Measurements from ENCODE around the gene DOHH.

Gene DOHH

GRCh38 chr19:3479834-3480215 is 20.6 kb downstream of the DOHH start:
- Histone ChIP-seq H3K4me3 (ENCODE audit: low read depth in 1 of 2, low read length in 2 of 2) (no peak overlapping the region), H3K36me3 (ENCODE audit: control insufficient read depth in 1 of 2, insufficient read depth in 2 of 2, low read length in 2 of 2) (no peaks in the 10 kb centered on the region), H3K27me3 (ENCODE audit: low read depth, low read length) (no peaks in the 10 kb centered on the region), H3K4me1 (ENCODE audit: control insufficient read depth in 1 of 2, insufficient read depth in 2 of 2, low read length in 2 of 2) (peaks cover 0 to 4% of the 10 kb centered on the region in 2 donors), H3K27ac (ENCODE audit: low read length) (no peak overlapping the region), H3K9me3 (ENCODE audit: control insufficient read depth in 1 of 2, low read length in 2 of 2) (no peaks in the 10 kb centered on the region)

GRCh38 chr19:3479177-3479833 is 21.2 kb downstream of the DOHH start:
- no peaks in the 10 kb centered on the region for H3K27me3 ChIP-seq (ENCODE audit: low read depth, low read length)
- H3K4me3 ChIP-seq (ENCODE audit: low read depth in 1 of 2, low read length in 2 of 2): no peak overlapping the region
- no peak overlapping the region for H3K27ac ChIP-seq (ENCODE audit: low read length)

GRCh38 chr19:3478409-3479176 is 21.9 kb downstream of the DOHH start:
- Histone ChIP-seq H3K4me1 (ENCODE audit: control insufficient read depth in 1 of 2, insufficient read depth in 2 of 2, low read length in 2 of 2) (peaks cover 0 to 4% of the 10 kb centered on the region in 2 donors), H3K36me3 (ENCODE audit: control insufficient read depth in 1 of 2, insufficient read depth in 2 of 2, low read length in 2 of 2) (no peaks in the 10 kb centered on the region), H3K27ac (ENCODE audit: low read length) (no peak overlapping the region), H3K4me3 (ENCODE audit: low read depth in 1 of 2, low read length in 2 of 2) (no peak overlapping the region), H3K9me3 (ENCODE audit: control insufficient read depth in 1 of 2, low read length in 2 of 2) (no peaks in the 10 kb centered on the region), H3K27me3 (ENCODE audit: low read depth, low read length) (no peaks in the 10 kb centered on the region)

More at GRCh38 chr19:3479177-3479833, 21.2 kb downstream of the DOHH start:
- H3K36me3 ChIP-seq (ENCODE audit: control insufficient read depth in 1 of 2, insufficient read depth in 2 of 2, low read length in 2 of 2): no peaks in the 10 kb centered on the region
- H3K4me1 ChIP-seq (ENCODE audit: control insufficient read depth in 1 of 2, insufficient read depth in 2 of 2, low read length in 2 of 2): peaks cover 0 to 4% of the 10 kb centered on the region in 2 donors
- H3K9me3 ChIP-seq (ENCODE audit: control insufficient read depth in 1 of 2, low read length in 2 of 2): no peaks in the 10 kb centered on the region

DNA sequence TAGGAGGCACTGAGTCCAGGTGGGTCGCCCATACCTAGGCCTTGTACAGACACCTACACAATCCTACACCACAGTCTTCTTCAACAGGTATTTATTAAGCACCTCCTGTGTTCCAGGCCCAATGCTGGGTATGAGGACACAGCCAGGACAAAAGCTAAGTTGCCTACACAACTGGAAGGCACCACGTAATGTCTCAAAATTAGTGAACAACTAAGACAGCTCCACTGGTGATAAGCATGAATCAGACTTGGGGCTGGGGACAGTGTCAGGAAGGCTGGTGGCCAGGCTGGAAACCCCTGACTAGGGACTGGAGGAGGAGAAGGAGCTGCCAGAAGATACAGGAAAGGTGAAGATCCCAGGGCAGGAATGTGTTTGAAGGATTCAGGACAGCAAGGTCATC is 22.5 kb downstream of the DOHH start:
- no peaks in the 10 kb centered on the region for H3K9me3 ChIP-seq (ENCODE audit: control insufficient read depth in 1 of 2, low read length in 2 of 2)
- no peak overlapping the region for H3K4me3 ChIP-seq (ENCODE audit: low read depth in 1 of 2, low read length in 2 of 2)
- no peaks in the 10 kb centered on the region for H3K36me3 ChIP-seq (ENCODE audit: control insufficient read depth in 1 of 2, insufficient read depth in 2 of 2, low read length in 2 of 2)
- H3K4me1 ChIP-seq (ENCODE audit: control insufficient read depth in 1 of 2, insufficient read depth in 2 of 2, low read length in 2 of 2): peaks cover 0 to 4% of the 10 kb centered on the region in 2 donors
- H3K27me3 ChIP-seq (ENCODE audit: low read depth, low read length): no peaks in the 10 kb centered on the region
- H3K27ac ChIP-seq (ENCODE audit: low read length): no peak overlapping the region

DNA sequence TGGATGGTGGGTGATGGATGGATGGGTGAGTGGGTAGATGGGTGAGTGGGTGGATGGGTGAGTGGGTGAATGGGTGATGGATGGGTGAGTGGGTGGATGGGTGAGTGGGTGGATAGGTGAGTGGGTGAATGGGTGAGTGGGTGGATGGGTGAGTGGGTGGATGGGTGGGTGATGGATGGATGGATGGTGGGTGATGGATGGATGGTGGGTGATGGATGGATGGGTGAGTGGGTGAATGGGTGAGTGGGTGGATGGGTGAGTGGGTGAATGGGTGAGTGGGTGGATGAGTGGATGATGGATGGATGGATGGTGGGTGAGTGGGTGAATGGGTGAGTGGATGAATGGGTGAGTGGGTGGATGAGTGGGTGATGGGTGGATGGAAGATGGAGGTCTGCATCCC is 23.0 kb downstream of the DOHH start:
- no peak overlapping the region for H3K27ac ChIP-seq (ENCODE audit: low read length)
- no peaks in the 10 kb centered on the region for H3K9me3 ChIP-seq (ENCODE audit: control insufficient read depth in 1 of 2, low read length in 2 of 2)
- no peaks in the 10 kb centered on the region for H3K27me3 ChIP-seq (ENCODE audit: low read depth, low read length)
- H3K36me3 ChIP-seq (ENCODE audit: control insufficient read depth in 1 of 2, insufficient read depth in 2 of 2, low read length in 2 of 2): no peaks in the 10 kb centered on the region
- H3K4me3 ChIP-seq (ENCODE audit: low read depth in 1 of 2, low read length in 2 of 2): no peak overlapping the region
- H3K4me1 ChIP-seq (ENCODE audit: control insufficient read depth in 1 of 2, insufficient read depth in 2 of 2, low read length in 2 of 2): peaks cover 0 to 5% of the 10 kb centered on the region in 2 donors

DNA sequence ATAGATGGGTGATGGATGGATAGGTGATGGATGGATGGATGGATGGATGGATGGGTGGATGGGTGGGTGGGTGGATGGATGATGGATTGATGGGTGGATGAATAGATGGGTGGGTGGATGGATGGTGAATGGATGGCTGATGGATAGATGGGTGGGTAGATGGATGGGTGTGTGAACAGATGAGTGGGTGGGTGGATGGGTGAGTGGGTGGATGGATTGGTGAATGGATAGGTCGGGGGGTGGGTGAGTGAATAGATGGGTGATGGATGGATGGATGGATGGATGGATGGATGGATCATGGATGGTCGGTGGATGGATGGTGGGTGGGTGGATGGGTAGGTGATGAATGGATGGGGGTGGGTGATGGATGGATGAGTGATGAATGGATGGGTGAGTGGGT is 23.6 kb downstream of the DOHH start:
- Histone ChIP-seq H3K27me3 (ENCODE audit: low read depth, low read length) (no peaks in the 10 kb centered on the region), H3K27ac (ENCODE audit: low read length) (no peak overlapping the region), H3K9me3 (ENCODE audit: control insufficient read depth in 1 of 2, low read length in 2 of 2) (no peaks in the 10 kb centered on the region), H3K4me3 (ENCODE audit: low read depth in 1 of 2, low read length in 2 of 2) (no peak overlapping the region), H3K4me1 (ENCODE audit: control insufficient read depth in 1 of 2, insufficient read depth in 2 of 2, low read length in 2 of 2) (peaks cover 0 to 12% of the 10 kb centered on the region in 2 donors), H3K36me3 (ENCODE audit: control insufficient read depth in 1 of 2, insufficient read depth in 2 of 2, low read length in 2 of 2) (no peaks in the 10 kb centered on the region)

- H3K9me3 ChIP-seq (ENCODE audit: control insufficient read depth in 1 of 2, low read length in 2 of 2): no peaks in the 10 kb centered on the region
- H3K4me1 ChIP-seq (ENCODE audit: control insufficient read depth in 1 of 2, insufficient read depth in 2 of 2, low read length in 2 of 2): peaks cover 0 to 17% of the 10 kb centered on the region in 2 donors
- no peak overlapping the region for H3K27ac ChIP-seq (ENCODE audit: low read length)
- H3K36me3 ChIP-seq (ENCODE audit: control insufficient read depth in 1 of 2, insufficient read depth in 2 of 2, low read length in 2 of 2): no peaks in the 10 kb centered on the region
- no peaks in the 10 kb centered on the region for H3K27me3 ChIP-seq (ENCODE audit: low read depth, low read length)
- no peak overlapping the region for H3K4me3 ChIP-seq (ENCODE audit: low read depth in 1 of 2, low read length in 2 of 2)
Measured at GRCh38 chr19:3475449-3475848, 25.0 kb downstream of the DOHH start.

GRCh38 chr19:3474614-3475013 is 25.9 kb downstream of the DOHH start:
- H3K27ac ChIP-seq (ENCODE audit: low read length): no peak overlapping the region
- H3K36me3 ChIP-seq (ENCODE audit: control insufficient read depth in 1 of 2, insufficient read depth in 2 of 2, low read length in 2 of 2): no peaks in the 10 kb centered on the region
- H3K4me3 ChIP-seq (ENCODE audit: low read depth in 1 of 2, low read length in 2 of 2): no peak overlapping the region

DNA sequence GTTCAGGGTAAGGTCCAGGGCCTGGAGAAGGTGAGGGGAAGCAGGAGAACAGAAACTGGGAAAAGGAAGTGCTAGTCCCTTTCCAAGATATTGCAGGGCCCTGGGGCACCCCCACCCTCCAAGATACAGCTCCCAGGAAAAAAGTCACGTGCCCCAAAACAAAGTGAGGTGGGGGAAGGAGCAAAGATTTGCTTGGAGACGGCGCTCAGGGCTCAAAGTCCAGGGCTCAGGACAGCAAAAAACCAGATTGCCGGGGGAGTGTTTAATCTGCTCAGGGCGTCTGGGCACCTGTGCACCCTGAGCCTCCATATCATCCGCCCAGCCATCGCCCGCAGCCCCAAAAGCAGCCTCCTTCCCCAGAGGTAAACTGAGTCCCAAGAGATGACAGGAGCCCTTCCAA is 26.5 kb downstream of the DOHH start:
- H3K36me3 ChIP-seq (ENCODE audit: control insufficient read depth in 1 of 2, insufficient read depth in 2 of 2, low read length in 2 of 2): no peaks in the 10 kb centered on the region
- H3K27ac ChIP-seq (ENCODE audit: low read length): no peak overlapping the region
- no peak overlapping the region for H3K4me3 ChIP-seq (ENCODE audit: low read depth in 1 of 2, low read length in 2 of 2)

More at GRCh38 chr19:3474614-3475013, 25.9 kb downstream of the DOHH start:
- Histone ChIP-seq H3K4me1 (ENCODE audit: control insufficient read depth in 1 of 2, insufficient read depth in 2 of 2, low read length in 2 of 2) (peaks cover 0 to 17% of the 10 kb centered on the region in 2 donors), H3K27me3 (ENCODE audit: low read depth, low read length) (no peaks in the 10 kb centered on the region), H3K9me3 (ENCODE audit: control insufficient read depth in 1 of 2, low read length in 2 of 2) (no peaks in the 10 kb centered on the region)

GRCh38 chr19:3471954-3472655 is 28.4 kb downstream of the DOHH start:
- Histone ChIP-seq H3K27ac (ENCODE audit: low read length) (no peak overlapping the region), H3K4me1 (ENCODE audit: control insufficient read depth in 1 of 2, insufficient read depth in 2 of 2, low read length in 2 of 2) (peaks cover 0 to 15% of the 10 kb centered on the region in 2 donors), H3K36me3 (ENCODE audit: control insufficient read depth in 1 of 2, insufficient read depth in 2 of 2, low read length in 2 of 2) (no peaks in the 10 kb centered on the region), H3K27me3 (ENCODE audit: low read depth, low read length) (no peaks in the 10 kb centered on the region), H3K4me3 (ENCODE audit: low read depth in 1 of 2, low read length in 2 of 2) (no peak overlapping the region), H3K9me3 (ENCODE audit: control insufficient read depth in 1 of 2, low read length in 2 of 2) (no peaks in the 10 kb centered on the region)

More for the DNA sequence above, 26.5 kb downstream of the DOHH start:
- Histone ChIP-seq H3K9me3 (ENCODE audit: control insufficient read depth in 1 of 2, low read length in 2 of 2) (no peaks in the 10 kb centered on the region), H3K4me1 (ENCODE audit: control insufficient read depth in 1 of 2, insufficient read depth in 2 of 2, low read length in 2 of 2) (peaks cover 0 to 16% of the 10 kb centered on the region in 2 donors), H3K27me3 (ENCODE audit: low read depth, low read length) (no peaks in the 10 kb centered on the region)

DNA sequence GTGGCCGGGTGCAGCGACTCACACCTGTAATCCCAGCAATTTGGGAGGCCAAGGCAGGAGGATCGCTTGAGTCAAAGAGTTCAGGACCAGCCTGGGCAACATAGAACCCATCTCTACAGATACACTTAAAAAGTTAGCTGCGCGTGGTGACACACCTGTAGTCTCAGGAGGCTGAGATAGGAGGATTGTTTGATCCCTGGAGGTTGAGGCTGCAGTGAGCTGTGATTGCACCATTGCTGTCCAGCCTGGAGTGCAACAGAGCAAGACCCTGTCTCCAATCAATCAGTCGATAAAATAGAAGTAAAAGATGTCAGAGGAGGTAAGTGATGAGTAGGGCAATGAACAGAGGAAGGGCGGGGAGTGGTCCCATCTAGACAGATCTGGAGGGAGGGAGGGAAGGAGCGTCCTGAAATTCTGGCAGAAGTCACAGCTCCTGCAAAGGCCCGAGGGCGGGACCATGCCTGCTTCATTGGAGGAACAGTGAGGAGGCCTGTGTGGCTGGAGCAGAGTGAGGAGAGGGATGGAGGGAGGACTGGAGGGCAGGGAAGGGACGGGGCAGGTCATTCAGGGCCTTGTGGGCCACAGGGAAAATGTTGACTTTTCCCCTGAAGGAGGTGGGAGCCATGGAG is 29.9 kb downstream of the DOHH start:
- H3K27me3 ChIP-seq (ENCODE audit: low read depth, low read length): no peaks in the 10 kb centered on the region
- no peak overlapping the region for H3K4me3 ChIP-seq (ENCODE audit: low read depth in 1 of 2, low read length in 2 of 2)
- H3K27ac ChIP-seq (ENCODE audit: low read length): no peak overlapping the region
- no peaks in the 10 kb centered on the region for H3K36me3 ChIP-seq (ENCODE audit: control insufficient read depth in 1 of 2, insufficient read depth in 2 of 2, low read length in 2 of 2)
- H3K4me1 ChIP-seq (ENCODE audit: control insufficient read depth in 1 of 2, insufficient read depth in 2 of 2, low read length in 2 of 2): peaks cover 0 to 27% of the 10 kb centered on the region in 2 donors
- H3K9me3 ChIP-seq (ENCODE audit: control insufficient read depth in 1 of 2, low read length in 2 of 2): no peaks in the 10 kb centered on the region

Data from muscle layer of duodenum (tissue), 2 donors.